HepG2 (cell line): ENCODE results near the gene ERVH48-1. TPM values are rescaled to one million over a fixed set of nuclear protein-coding genes. Genes with fewer than 3 reads are reported as not detected.
A peak's percentile ranks its signal among the peaks of the same experiment; 100 is the strongest.

Experiments used
- ARHGAP35 ChIP-seq: sonication (generic); formaldehyde crosslinking; IDR thresholded peaks from 2 replicates; pipeline ENCODE4 v1.9.0; 2022; ENCODE audit warnings: mild to moderate bottlenecking, inconsistent platforms, moderate library complexity, missing genetic modification reagents, borderline replicate concordance
- ATRX ChIP-seq: sonication (generic); formaldehyde crosslinking; IDR thresholded peaks from 2 replicates; pipeline ENCODE4 v1.4.0; 2020; ENCODE audit warnings: missing genetic modification reagents, borderline replicate concordance
- DMAP1 ChIP-seq: IDR thresholded peaks from 2 replicates; pipeline ENCODE4 v1.6.1; 2016
- ELF3 ChIP-seq: IDR thresholded peaks from 2 replicates; pipeline ENCODE4 v1.6.1; 2016; ENCODE audit warnings: missing genetic modification reagents, missing compliant biosample characterization
- HBP1 ChIP-seq: IDR thresholded peaks from 2 replicates; pipeline ENCODE4 v1.6.1; 2016; ENCODE audit warnings: low read depth, control low read depth
- ISX ChIP-seq: sonication (generic); formaldehyde crosslinking; conservative IDR thresholded peaks from 2 replicates; pipeline ENCODE4 v1.5.0; 2020; ENCODE audit warnings: missing genetic modification reagents
- MBD4 ChIP-seq: IDR thresholded peaks from 2 replicates; pipeline ENCODE4 v1.6.1; 2012; ENCODE audit warnings: low read length, inconsistent platforms, borderline replicate concordance
- PAWR ChIP-seq: sonication (generic); formaldehyde crosslinking; IDR thresholded peaks from 2 replicates; pipeline ENCODE4 v1.4.0; 2020; ENCODE audit warnings: missing genetic modification reagents, mild to moderate bottlenecking, borderline replicate concordance
- PRDM10 ChIP-seq: sonication (generic); formaldehyde crosslinking; IDR thresholded peaks from 2 replicates; pipeline ENCODE4 v1.4.0; 2020; ENCODE audit warnings: low read depth, missing genetic modification reagents
- RFXANK ChIP-seq: IDR thresholded peaks from 2 replicates; pipeline ENCODE4 v1.6.1; 2016
- TARDBP ChIP-seq: sonication (generic); formaldehyde crosslinking; IDR thresholded peaks from 2 replicates; pipeline ENCODE4 v1.8.0; 2022; ENCODE audit warnings: mild to moderate bottlenecking, missing genetic modification reagents
- ZFP37 ChIP-seq: sonication (generic); formaldehyde crosslinking; IDR thresholded peaks from 2 replicates; pipeline ENCODE4 v1.4.0; 2020; ENCODE audit warnings: missing genetic modification reagents, borderline replicate concordance
- ZNF205 ChIP-seq: IDR thresholded peaks from 2 replicates; pipeline ENCODE4 v1.6.1; 2018; ENCODE audit warnings: missing biosample characterization, missing genetic modification reagents
- ZNF431 ChIP-seq: sonication (generic); formaldehyde crosslinking; IDR thresholded peaks from 2 replicates; pipeline ENCODE4 v1.9.0; 2022; ENCODE audit warnings: missing genetic modification reagents, low read depth, mild to moderate bottlenecking, borderline replicate concordance
- ZNF432 ChIP-seq: sonication (generic); formaldehyde crosslinking; IDR thresholded peaks from 2 replicates; pipeline ENCODE4 v1.5.0; 2020; ENCODE audit warnings: missing genetic modification reagents, mild to moderate bottlenecking, borderline replicate concordance
- ZNF614 ChIP-seq: IDR thresholded peaks from 2 replicates; pipeline ENCODE4 v1.6.1; 2018; ENCODE audit warnings: missing biosample characterization, missing genetic modification reagents, inconsistent platforms, borderline replicate concordance
- ZNF7 ChIP-seq: IDR thresholded peaks from 2 replicates; pipeline ENCODE4 v1.6.1; 2016; ENCODE audit warnings: missing biosample characterization, missing genetic modification reagents
- ZNF878 ChIP-seq: sonication (generic); formaldehyde crosslinking; IDR thresholded peaks from 2 replicates; pipeline ENCODE4 v1.8.1; 2023; ENCODE audit warnings: mild to moderate bottlenecking, missing genetic modification reagents, moderate library complexity
- polyA plus RNA-seq, 8 experiments: library from polyadenylated mRNA; depleted of rRNA in 3 of 8; stranded (reverse) in 7 of 8; unstranded in 1 of 8; fragments of >200 nt; fragmentation: Illumina TruSeq in 4 of 8; extraction: Trizol in 4 of 8; gene quantifications; 2 replicates each; pipeline versions ENCODE4 v1.2.1 to v1.2.3, GENCODE V29; 2011 to 2016; ENCODE audit warnings: low read depth in 4 of 8, missing spikeins in 1 of 8, mixed read lengths in 1 of 8; ENCODE audit not compliant: insufficient read depth in 1 of 8
- total RNA-seq, 5 experiments: library from RNA; depleted of rRNA; stranded (reverse); fragments of >200 nt; fragmentation: Illumina TruSeq; extraction: Trizol; gene quantifications; 2 replicates each; pipeline ENCODE4 v1.2.3, GENCODE V29; 2016; ENCODE audit warnings: low read depth in 1 of 5
- TF ChIP-seq, protein P1 (sequence below): sonication (generic); formaldehyde crosslinking; IDR thresholded peaks from 2 replicates; pipeline ENCODE4 v1.8.0; 2022; ENCODE audit warnings: mild to moderate bottlenecking, missing genetic modification reagents
- TF ChIP-seq, protein P2 (sequence below): sonication (generic); formaldehyde crosslinking; IDR thresholded peaks from 2 replicates; pipeline ENCODE4 v1.5.1; 2020; ENCODE audit warnings: mild to moderate bottlenecking, missing genetic modification reagents, moderate library complexity

ERVH48-1 gene
- total and polyA plus RNA-seq, 2 of the 13 experiments (the other 11 are each of a cell fraction or from before 2014, with no cell fraction given), result 1.8 TPM; not detected in 1

DNA sequence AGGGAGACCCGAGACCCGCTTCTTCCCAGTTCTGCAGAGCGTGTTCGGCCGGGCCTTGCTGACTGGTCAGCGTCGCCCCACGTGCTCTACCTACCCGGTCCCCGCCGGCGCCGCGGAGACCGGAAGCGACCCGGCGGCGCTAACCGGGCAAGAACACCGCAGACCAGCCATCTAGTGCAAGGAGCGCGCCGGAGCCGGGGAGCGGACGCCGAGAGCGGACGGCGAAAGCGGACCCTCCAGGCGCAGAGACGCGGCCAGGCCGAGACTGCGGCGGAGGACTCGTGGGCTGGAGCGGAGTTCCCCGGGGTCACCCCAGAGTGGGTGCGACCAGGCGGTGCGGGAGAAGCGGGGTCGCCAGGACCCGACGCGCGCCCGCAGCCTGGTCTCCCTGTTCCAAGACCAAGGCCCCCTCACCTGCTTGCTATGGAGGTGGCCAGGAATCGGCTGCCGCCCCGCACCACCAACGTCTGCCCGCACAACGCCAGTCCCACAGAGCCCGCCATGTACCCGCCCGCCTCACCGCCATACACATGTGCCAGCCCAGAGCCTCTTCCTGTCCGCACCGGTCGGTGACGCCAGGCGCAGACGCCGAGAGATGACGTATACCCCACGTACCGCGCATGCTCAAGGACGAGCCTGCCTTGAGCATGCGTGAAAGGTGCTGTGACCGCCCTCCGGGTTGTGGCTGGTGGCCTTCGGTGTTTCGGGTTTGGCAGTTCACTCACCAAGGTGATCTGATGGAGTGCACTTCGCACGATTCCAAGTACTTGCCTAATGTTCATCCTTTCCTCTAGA, 46.2 kb downstream of the ERVH48-1 start, which contains the start of gene WDR4 (continued):
- TF ChIP-seq HBP1, result peak; percentile 85; the same call in 1 of the 2 replicates
- peak; percentile 96 for TF ChIP-seq DMAP1 (CRISPR knock-in tag)
- TF ChIP-seq MBD4, result no peak
- peak; percentile 49; the same call in 1 of the 2 replicates for TF ChIP-seq TARDBP (CRISPR knock-in tag)
- no peak for TF ChIP-seq ATRX (CRISPR knock-in tag)
- no peak for TF ChIP-seq ELF3 (CRISPR knock-in tag)
- TF ChIP-seq ZNF878, result no peak
- TF ChIP-seq ZNF432, result no peak
- TF ChIP-seq ARHGAP35 (CRISPR knock-in tag), result peak; percentile 81; the same call in 1 of the 2 replicates
- TF ChIP-seq, protein P1, sequence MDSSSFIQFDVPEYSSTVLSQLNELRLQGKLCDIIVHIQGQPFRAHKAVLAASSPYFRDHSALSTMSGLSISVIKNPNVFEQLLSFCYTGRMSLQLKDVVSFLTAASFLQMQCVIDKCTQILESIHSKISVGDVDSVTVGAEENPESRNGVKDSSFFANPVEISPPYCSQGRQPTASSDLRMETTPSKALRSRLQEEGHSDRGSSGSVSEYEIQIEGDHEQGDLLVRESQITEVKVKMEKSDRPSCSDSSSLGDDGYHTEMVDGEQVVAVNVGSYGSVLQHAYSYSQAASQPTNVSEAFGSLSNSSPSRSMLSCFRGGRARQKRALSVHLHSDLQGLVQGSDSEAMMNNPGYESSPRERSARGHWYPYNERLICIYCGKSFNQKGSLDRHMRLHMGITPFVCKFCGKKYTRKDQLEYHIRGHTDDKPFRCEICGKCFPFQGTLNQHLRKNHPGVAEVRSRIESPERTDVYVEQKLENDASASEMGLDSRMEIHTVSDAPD (CRISPR knock-in tag), result no peak
- TF ChIP-seq PAWR, result no peak
- peak; percentile 38; the same call in 1 of the 2 replicates for TF ChIP-seq ISX (CRISPR knock-in tag)
- TF ChIP-seq ZFP37, result peak; percentile 77; the same call in 1 of the 2 replicates
- TF ChIP-seq ZNF205 (CRISPR knock-in tag), result no peak
- TF ChIP-seq, protein P2, sequence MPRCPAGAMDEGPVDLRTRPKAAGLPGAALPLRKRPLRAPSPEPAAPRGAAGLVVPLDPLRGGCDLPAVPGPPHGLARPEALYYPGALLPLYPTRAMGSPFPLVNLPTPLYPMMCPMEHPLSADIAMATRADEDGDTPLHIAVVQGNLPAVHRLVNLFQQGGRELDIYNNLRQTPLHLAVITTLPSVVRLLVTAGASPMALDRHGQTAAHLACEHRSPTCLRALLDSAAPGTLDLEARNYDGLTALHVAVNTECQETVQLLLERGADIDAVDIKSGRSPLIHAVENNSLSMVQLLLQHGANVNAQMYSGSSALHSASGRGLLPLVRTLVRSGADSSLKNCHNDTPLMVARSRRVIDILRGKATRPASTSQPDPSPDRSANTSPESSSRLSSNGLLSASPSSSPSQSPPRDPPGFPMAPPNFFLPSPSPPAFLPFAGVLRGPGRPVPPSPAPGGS, result peak; percentile 37; the same call in 1 of the 2 replicates
- TF ChIP-seq ZNF431, result no peak
- no peak for TF ChIP-seq RFXANK (CRISPR knock-in tag)
- TF ChIP-seq ZNF614 (CRISPR knock-in tag), result 0 out of 2 replicates have a peak, but pooled peaks have one; percentile 0
- TF ChIP-seq PRDM10 (CRISPR knock-in tag), result peak; percentile 94
- no peak for TF ChIP-seq ZNF7 (CRISPR knock-in tag)
